Testis (tissue), 3 donors: ENCODE measurements around the gene VPS51. TPM values are rescaled to one million over a fixed set of nuclear protein-coding genes. Genes with fewer than 3 reads are reported as not detected.

Experiments
- DNase-seq: peaks from one replicate; pipeline ENCODE4 v3.0.0-alpha.2; 2019
- H3K27ac ChIP-seq, 2 donors: fragments of 200-600 bp; sonication (generic); one replicate each; pipeline ENCODE4 v1.5.1; 2019
- H3K27me3 ChIP-seq: fragments of 200-600 bp; sonication (generic); one replicate; pipeline ENCODE4 v1.5.1; 2019
- H3K36me3 ChIP-seq: fragments of 200-600 bp; sonication (generic); one replicate; pipeline ENCODE4 v1.5.1; 2017; ENCODE audit warnings: low read depth; ENCODE audit errors: missing control alignments
- H3K4me1 ChIP-seq: fragments of 200-600 bp; sonication (generic); one replicate; pipeline ENCODE4 v1.5.1; 2019
- H3K4me3 ChIP-seq, 2 donors: fragments of 200-600 bp; sonication (generic); one replicate each; pipeline ENCODE4 v1.5.1; 2017 to 2019
- H3K9me3 ChIP-seq: fragments of 200-600 bp; sonication (generic); one replicate; pipeline ENCODE4 v1.5.1; 2017
- CTCF ChIP-seq, 3 experiments: fragments of 450-650 bp in 2 of 3; fragments of 200-600 bp in 1 of 3; sonication (generic) in 1 of 3; IDR thresholded peaks; one replicate each; pipeline ENCODE4 v1.5.1; 2016 to 2019; ENCODE audit warnings: antibody characterized with exemption in 3 of 3, mild to moderate bottlenecking in 2 of 3, moderate library complexity in 1 of 3
- POLR2A ChIP-seq: fragments of 450-650 bp; IDR thresholded peaks from one replicate; pipeline ENCODE4 v1.6.1; 2017; ENCODE audit warnings: antibody characterized with exemption, mild to moderate bottlenecking, moderate library complexity
- WGBS, 2 donors: methylation state at CpG; one replicate each; pipeline ENCODE4 v1.1.5; 2018; 5-methylcytosine and 5-hydroxymethylcytosine counted together
- intact Hi-C: fragments of 100-400 bp; cut with DNase I; formaldehyde crosslinking; loops from one replicate; pipeline ENCODE4 v1.15.1; 2023; ENCODE audit warnings: low total_unique reads
- polyA plus RNA-seq: library from polyadenylated mRNA; stranded (reverse); fragments of 350-450 nt; fragmentation: Illumina TruSeq; extraction: RNeasy Lipid Tissue Mini Kit (QIAGEN cat#74804); gene quantifications from one replicate; pipeline ENCODE4 v1.2.3, GENCODE V29; 2014; ENCODE audit warnings: low read depth, low replicate concordance; ENCODE audit not compliant: insufficient read depth
- total RNA-seq, 2 donors: library from RNA; depleted of rRNA; stranded (reverse); fragments of >200 nt; gene quantifications; one replicate each; pipeline ENCODE4 v1.2.3, GENCODE V29; 2016

The VPS51 gene
- total and polyA plus RNA-seq, 3 donors from 2014 or later, result 91.1 to 252 (median 173) TPM

GRCh38 chr11:65064847-65065240 is 31.2 kb upstream of the VPS51 start:
- no peak overlapping the region for H3K4me3 ChIP-seq
- 89 to 91% methylated on average over 4 of the region's 4 CpGs for WGBS, 2 donors
- no peaks in the 10 kb centered on the region for H3K9me3 ChIP-seq
- no peak overlapping the region for H3K27ac ChIP-seq
- no peaks in the 10 kb centered on the region for H3K27me3 ChIP-seq
- no peak for DNase-seq
- intact Hi-C loops, result no loop called here
- no peak for TF ChIP-seq CTCF (IDR thresholded peaks at IDR 0.05)
- TF ChIP-seq POLR2A, result no peak
- no peaks in the 10 kb centered on the region for H3K4me1 ChIP-seq
- no peaks in the 10 kb centered on the region for H3K36me3 ChIP-seq

GRCh38 chr11:65065851-65066250 is 30.2 kb upstream of the VPS51 start:
- no peak overlapping the region for H3K4me3 ChIP-seq
- no peak overlapping the region for H3K27ac ChIP-seq
- H3K36me3 ChIP-seq, result no peaks in the 10 kb centered on the region
- no peak for DNase-seq
- TF ChIP-seq POLR2A (no peak), CTCF (IDR thresholded peaks at IDR 0.05) (no peak)
- no peaks in the 10 kb centered on the region for H3K9me3 ChIP-seq
- H3K4me1 ChIP-seq, result no peaks in the 10 kb centered on the region
- no peaks in the 10 kb centered on the region for H3K27me3 ChIP-seq
- WGBS, 2 donors, result 70 to 78% methylated on average over 7 of the region's 7 CpGs
- intact Hi-C loops, result no loop called here

- WGBS, 2 donors, result 79% methylated on average over 11 of the region's 11 CpGs; no CpG with 5 or more reads in 1 of the 2 donors
- intact Hi-C loops, result no loop called here
- Histone ChIP-seq H3K4me3 (no peak overlapping the region), H3K27ac (no peak overlapping the region), H3K4me1 (no peaks in the 10 kb centered on the region), H3K27me3 (no peaks in the 10 kb centered on the region), H3K9me3 (no peaks in the 10 kb centered on the region), H3K36me3 (no peaks in the 10 kb centered on the region)
- DNase-seq, result no peak
- TF ChIP-seq CTCF (IDR thresholded peaks at IDR 0.05), result no peak
- no peak for TF ChIP-seq POLR2A
These were observed 29.7 kb upstream of the VPS51 start for GRCh38 chr11:65066315-65066714.

GRCh38 chr11:65066805-65067291 is 29.2 kb upstream of the VPS51 start:
- intact Hi-C loops, result no loop called here
- no peaks in the 10 kb centered on the region for H3K4me1 ChIP-seq
- H3K4me3 ChIP-seq, result no peak overlapping the region
- no peak for DNase-seq
- WGBS, 2 donors, result 67 to 92% methylated on average over 1 to 4 of the region's 4 CpGs
- no peaks in the 10 kb centered on the region for H3K27me3 ChIP-seq
- H3K27ac ChIP-seq, result no peak overlapping the region
- no peaks in the 10 kb centered on the region for H3K36me3 ChIP-seq
- no peaks in the 10 kb centered on the region for H3K9me3 ChIP-seq
- TF ChIP-seq CTCF (IDR thresholded peaks at IDR 0.05) (no peak), POLR2A (no peak)

GRCh38 chr11:65067446-65067845 is 28.6 kb upstream of the VPS51 start:
- intact Hi-C loops, result no loop called here
- H3K4me1 ChIP-seq, result no peaks in the 10 kb centered on the region

More at GRCh38 chr11:65067446-65067845, 28.6 kb upstream of the VPS51 start:
- no peak overlapping the region for H3K4me3 ChIP-seq
- H3K27me3 ChIP-seq, result no peaks in the 10 kb centered on the region
- no peaks in the 10 kb centered on the region for H3K36me3 ChIP-seq
- DNase-seq, result no peak
- no peaks in the 10 kb centered on the region for H3K9me3 ChIP-seq
- no peak for TF ChIP-seq CTCF (IDR thresholded peaks at IDR 0.05)
- no peak for TF ChIP-seq POLR2A
- H3K27ac ChIP-seq, result no peak overlapping the region
- 69 to 81% methylated on average over 3 to 10 of the region's 10 CpGs for WGBS, 2 donors
